Activated effector memory CD4-positive, alpha-beta T cell treated with anti-CD3 and anti-CD28 coated beads, Interleukin-2, amount 50 U/mL, for 16 hours (primary cell): ENCODE measurements around the gene GINS1.

Source experiments
- DNase-seq: peaks from one replicate; pipeline ENCODE4 v3.0.0-alpha.2; 2020

The GINS1 gene

DNA sequence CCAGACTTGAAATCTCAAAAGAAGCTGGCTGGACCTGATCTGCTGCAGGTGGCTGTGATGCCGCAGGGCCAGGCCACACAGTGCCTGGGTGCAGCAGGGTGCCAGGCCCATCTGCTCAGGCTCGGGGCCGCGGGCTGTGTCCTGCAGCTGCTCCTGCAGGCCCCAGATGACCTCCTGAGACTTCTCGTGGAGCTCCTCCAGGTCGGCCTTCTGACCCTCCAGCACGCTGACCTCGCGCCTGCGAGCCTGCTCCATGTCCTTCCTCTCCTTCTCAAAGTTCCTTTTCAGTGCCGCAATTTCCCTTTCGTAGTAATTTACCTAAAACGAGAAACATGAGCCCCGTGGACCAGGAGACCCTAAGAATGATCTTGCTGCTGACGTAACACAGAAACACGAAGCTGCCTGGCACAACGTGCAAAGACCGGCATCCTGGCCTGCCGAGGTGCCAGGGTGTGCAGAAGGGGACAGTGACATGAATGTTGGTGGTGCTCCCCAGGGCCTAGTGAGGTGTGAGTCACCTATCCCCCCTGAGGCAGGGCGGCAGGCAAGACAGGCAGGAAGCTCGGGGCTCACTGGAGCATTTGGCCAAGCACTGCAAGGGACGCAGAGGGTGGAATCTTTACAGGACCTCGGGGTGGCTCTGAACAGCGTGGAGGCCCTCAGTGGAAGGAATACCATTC lies 71.6 kb downstream of the GINS1 start:
- no peak for DNase-seq

DNA sequence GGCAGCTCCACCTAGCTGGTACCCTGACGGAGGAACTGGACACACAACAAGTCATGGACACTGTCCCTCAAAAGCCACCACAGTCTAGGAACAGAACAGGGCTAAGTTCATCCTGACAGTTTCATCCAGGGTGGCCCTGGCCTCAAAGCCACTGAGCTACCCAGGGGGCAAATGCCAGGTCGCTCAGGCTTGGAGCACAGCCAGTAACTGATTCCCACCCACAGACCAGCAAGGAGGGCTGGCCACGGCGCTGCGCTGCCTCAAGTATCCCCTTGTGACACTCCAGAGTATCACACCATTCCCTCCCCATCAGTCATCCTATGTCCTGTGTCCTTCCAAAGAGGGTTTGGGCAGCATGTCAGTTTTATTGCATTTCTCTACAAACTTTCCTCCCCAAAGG lies 72.2 kb downstream of the GINS1 start:
- no peak for DNase-seq

DNA sequence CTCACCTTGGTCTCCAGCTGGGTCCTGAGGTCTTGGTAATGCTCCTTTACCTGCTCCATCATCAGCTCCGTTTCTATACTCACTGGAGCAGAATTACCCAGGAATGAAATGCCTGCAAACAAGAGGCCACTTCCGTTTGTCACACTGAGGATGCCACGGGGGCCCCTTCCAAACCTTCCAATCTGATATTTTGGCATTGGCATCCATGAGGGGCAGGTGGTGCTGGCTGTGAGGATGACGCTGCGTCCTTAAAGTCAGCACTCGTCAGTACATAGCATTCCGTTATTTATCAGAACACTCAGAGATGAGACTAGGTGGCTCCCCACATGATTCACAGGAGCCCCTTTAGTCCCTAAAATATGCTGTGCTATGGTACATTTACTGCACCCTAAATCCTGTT lies 72.7 kb downstream of the GINS1 start:
- DNase-seq = no peak

DNA sequence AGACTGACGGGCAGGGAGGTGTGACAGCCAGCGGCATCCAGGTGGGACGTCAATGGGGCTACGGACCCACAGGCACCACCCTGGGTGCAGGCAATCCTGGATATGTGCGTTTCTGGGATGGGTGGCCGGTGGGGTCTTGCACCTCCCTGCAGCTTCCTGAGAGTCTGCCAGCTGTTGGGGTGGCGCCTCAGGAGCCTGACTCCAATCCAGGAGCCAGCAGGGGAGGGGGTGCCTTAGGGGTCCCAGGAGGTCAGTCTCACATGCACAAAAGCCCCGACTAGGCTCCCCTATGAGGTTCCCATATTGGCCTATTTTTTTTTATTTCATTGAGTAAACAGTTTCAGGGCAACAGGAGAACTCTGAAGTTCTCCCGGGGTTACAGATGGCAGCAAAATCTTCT lies 73.3 kb downstream of the GINS1 start:
- no peak for DNase-seq

DNA sequence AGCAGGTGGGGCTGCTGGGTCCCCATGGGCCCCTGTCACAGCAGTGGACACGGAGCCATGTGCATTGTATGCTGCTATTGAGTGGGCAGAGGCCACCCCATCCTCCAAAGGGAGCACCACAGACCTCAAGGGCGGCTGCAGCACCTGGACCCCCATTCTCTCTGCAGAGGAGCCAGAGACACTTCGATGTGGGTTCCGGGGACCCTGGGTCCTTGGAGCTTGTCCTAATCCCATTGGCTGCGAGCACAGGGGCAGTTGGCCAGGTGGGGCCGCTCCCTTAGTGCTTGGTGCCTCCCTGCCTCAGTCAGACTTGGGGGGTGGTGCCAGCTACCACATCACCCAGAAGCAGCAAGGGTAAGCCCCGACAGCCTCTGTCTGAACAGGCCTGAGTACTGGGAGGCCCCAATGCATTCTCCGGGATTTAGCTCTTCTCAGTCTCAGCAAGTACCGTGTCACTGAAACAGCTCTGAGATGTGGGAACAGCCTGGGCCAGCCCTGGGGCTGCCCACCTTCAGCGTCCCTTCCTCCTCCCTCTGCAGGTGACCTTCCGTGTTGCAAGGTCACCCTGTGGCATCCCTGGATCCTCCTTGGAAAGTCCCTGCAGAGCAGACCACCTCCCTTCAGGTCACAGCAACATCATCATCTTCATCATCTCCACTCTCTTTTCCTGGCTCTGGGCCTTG lies 73.9 kb downstream of the GINS1 start:
- DNase-seq = no peak

DNA sequence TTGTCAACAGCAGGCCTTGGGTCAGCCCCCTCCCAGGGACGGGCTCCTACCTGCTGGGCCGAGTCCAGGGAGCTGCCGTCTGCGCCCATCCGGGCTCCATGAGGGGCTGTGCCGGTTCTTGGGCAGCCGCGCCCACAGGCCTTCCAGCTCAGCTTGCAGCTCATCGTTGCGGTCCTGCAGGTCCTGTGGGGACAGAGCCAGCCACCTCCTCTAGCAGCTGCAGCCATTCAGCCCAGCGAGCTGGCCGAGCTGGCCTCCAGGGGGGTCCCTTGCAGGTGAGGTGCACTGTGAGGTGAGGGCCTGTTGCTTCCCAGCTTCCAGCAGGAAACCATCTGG lies 74.4 kb downstream of the GINS1 start:
- DNase-seq = no peak

DNA sequence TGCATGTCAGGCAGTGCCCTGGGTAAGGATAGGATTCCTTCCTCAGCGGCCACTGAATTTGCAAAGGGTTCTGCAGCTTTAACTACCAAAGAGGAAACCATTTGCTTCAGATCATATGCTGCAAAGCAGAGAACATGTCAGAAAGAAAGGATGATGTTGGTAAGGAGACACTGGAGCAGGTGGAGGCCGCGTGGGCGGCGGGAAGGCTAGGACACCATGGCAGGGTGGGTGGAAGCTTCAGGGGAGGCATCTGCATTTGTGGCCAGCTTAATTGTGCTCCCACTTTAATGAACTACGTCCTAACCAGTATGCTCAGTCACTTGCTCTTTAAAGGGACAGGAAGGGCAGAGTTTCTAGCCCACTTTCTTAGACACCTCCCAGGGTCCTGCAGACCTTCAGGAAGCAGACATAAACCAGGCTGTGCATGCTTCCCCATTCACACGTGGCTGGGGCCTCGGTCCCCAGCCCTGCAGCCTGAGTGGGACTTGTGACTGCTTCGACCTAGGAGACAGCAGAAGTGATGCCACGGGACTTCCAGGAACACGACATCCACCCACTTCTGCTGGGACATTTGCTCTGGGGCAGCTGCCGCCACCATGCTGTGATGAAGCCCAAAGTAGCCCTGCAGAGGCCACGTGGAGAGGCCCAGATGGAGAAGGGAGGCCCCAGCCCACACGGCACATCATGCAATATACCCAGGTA lies 76.1 kb downstream of the GINS1 start:
- no peak for DNase-seq

DNA sequence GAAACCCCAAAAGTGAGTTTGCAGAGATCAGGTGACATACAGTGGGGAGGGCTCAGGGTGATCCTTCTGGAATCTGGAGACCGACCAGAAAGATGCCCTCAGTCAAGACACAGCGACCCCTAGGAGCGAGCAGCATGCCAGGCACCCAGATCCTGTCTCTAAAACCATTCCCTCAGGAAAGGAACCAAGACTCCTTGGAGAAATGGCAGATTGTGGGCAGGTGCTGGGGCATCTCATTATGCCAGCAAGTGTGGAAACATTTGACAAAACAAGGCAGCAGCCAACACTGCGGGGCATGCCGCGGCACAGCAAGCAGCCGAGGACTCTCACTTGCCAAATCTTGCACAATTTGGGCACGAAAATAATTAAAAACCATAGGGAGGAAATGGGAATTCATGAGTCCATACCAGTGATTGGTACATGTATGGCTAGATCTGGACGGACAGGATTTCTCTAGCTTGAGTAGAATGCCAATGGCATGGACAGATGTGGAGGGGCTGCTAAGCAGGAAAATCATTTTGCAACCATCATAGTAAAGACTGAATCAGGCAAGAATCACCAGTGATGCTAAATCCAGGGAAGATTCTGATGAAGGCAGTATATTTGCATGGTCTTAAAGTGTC lies 76.9 kb downstream of the GINS1 start:
- DNase-seq = no peak

DNA sequence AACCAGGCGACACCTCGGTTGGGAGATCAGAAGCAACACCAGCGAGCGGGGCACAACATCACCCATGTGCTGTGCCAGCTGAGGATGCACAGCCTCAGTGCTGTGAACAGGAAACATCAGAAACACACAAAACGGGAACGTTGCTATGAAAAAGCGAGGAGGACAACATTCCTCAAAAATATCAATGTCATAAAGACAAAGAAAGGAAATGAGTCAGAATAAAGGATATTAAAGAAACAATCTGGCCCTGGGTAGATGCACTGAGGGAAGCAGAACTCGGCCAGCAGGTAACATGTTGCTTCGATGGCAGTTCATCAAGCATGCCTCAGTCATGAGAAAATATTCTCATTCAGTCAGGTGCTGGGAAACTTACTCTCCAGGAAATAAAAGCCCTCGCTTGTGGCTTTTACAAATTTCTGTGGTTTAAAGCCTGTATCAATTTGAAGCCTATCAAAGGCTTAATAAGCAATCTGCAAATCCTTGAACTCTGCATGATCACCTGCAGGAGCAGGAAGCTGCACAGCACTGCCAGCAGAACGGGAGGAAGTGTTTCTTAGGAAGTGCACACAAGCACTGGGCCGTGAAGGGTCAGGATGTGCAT lies 77.5 kb downstream of the GINS1 start:
- no peak for DNase-seq

DNA sequence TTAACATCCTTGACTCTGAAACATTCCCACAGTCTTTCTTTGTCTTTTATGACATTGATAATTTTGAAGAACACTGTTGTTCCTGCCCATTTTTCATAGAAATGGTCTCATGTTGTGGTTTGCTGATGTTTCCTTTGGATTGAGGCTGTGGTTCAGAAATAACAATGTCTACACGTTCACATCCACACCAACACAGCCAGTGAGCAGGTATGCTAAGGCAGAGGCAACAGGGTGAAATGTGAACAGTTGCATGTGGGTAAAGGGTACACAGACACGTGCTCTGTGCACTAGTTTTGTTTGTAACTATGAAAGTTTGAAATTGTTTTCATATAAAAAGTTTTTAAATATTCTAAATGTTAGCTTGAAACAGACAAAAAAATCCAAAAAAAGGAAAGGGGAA lies 78.4 kb downstream of the GINS1 start:
- no peak for DNase-seq

DNA sequence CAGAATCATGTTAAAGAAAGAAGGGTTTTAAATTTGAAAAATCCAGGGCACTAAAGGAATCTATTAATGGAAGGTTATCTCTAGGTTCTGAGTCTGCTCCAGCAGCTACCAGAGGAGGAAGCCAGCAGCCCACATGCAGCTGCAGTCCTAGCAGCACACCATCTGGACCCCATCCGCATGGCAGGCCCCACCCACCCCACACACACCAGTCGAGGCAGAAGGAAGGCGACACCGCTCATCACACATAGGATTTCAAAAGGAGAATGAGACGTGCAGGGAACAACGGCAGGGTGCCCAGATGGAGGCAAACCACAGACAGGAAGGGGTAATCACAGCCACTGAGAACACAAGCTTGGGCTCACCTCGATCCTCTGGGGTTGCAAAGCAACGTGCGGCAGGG lies 78.9 kb downstream of the GINS1 start:
- DNase-seq = no peak

DNA sequence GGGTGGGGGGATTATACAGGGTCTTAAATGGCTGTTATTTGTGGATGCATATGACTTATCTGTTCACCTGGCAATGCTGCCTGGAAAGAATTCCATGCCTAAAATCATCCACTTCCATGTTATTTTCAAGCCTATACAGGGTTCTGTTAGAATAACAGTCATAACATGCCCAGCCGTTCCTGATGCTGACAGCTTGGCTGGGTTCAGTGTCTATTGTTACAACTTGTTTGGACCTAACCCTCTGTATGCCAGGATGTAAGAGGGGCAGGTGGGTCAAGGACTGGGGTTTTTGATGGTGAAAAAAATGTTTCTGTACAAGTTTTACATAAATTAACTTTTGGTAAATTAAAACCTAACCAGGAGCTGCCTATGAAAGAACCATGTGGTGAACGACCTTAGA lies 79.8 kb downstream of the GINS1 start:
- DNase-seq = no peak

DNA sequence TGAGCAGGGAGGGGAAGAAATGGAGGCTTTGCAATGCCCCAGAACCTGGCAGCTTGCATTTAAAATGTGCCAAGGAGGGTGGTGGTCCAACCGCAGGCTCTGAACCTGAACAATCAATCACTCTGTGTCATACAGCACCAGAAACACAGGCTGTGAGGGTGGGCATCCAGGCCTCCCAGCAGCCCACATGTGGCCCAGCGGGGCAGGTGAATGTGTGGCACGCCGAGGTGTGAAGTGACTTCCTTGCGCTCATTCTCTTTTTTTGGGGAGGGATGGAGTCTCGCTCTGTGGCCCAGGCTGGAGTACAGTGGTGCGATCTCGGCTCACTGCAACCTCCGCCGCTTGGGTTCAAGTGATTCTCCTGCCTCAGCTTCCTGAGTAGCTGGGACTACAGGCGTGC lies 80.5 kb downstream of the GINS1 start:
- no peak for DNase-seq

DNA sequence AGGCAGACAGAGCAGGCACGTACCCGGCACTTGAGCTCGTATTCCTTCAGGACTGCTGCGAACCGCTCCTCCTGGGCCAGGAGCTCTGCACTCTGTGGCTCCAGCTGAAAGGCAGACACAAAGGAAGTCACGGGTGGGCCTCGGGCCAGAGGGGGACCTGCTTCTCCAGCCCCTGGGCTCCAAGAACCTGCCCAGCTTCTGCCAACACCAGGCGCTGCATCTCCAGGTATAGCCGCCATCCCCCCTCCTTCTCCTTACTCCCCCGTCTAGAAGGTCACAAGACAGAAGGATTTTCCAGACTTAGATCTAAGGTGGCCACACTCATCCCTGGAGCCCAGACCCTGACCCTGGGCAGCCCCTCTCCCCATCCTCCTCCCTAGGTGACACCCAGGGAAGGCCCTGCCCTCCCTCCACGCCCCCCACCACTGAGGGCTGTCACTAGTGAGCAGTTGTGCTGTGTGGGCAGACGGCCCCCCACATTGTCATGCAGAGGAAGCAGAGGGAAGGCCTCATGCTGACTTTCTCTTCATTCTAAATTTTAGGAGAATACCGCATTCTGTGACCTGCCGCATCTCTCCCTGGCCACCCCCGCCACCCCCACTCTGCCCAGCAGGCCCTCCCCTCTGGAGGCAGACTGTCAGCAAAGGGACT lies 81.9 kb downstream of the GINS1 start:
- no peak for DNase-seq

DNA sequence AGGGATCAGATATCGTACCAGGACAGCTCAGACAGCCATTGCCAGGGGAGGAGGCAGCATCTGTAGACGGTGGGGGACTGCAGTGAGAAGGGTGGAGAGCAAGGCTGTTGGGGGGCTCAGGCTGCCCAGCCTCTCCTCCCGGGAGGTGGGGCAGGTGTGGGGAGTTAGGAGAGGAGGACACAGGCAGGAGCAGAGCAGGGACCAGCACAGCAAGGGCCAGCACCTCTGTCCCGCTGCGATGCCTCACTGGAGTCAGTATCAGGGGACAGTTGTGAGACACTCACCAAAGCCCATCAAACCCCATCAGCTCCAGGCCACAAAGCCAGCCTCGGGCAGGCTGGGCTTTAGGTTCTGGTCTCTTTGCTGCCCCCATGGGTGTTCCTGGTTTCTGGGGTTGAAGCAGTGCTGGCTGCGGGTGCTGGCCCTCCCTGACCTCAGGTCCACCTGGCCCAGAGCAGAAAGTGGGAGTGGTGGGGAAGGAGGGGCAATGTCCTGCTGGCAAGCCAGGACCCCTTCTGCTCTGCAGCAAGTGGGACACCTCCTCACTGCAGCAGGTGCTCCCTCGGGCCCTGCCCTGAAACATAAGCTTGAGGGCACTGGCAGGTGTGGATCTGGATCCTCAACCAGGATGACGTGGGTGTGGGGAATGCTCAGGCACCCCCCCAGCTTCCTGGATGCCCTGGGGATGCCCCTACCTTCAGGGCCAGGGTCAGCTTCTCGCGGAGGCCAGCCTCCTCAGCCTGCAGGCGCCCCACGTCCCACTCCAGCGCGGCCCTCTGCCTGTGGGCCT lies 83.4 kb downstream of the GINS1 start:
- no peak for DNase-seq

DNA sequence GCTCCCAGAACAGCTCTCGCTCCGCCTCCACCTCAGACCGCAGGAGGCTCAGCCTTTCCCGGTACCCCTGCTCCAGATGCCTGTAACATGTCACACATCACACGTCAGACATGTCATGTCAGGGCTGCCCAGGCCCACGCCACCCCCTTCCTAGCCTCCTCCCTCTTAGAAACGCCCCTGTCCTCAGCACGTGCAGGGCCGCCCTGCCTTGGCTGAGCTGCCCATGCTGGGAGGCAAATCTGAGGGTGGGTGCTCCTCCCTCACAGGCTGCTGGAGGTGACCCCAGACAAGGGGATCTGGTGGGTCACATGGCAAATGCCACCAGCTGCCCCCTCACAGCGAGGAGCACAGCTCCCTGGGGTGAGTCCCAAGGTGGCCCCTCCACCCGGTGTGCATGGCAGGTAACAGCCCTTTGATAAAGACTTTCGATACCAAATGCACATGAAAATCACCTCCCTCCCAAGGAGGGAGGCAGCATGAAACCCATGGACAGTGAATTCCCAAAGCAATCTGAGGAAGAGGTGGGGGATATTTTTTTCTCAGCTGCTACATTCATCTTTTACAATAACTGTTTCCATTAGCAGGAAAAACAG lies 84.1 kb downstream of the GINS1 start:
- no peak for DNase-seq

DNA sequence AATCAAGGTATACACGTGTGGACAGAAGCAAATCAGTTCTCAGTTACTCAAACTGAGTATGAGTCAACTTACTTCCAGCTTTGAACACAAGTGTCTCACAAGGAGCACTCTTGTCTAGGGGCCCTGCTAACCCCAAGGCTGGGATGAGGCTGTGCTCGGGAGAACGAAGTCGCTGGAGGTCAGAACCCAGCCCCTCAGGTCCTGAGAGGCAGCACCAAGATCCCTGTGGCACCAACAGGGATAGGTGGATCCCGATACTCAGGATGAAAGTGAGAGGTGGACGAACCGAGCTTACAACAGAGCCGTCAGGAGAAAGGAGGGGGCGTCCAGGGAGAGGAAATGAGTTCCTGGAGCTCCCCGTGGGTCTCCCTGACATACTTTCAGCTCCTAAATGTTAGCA lies 85.7 kb downstream of the GINS1 start:
- no peak for DNase-seq

DNA sequence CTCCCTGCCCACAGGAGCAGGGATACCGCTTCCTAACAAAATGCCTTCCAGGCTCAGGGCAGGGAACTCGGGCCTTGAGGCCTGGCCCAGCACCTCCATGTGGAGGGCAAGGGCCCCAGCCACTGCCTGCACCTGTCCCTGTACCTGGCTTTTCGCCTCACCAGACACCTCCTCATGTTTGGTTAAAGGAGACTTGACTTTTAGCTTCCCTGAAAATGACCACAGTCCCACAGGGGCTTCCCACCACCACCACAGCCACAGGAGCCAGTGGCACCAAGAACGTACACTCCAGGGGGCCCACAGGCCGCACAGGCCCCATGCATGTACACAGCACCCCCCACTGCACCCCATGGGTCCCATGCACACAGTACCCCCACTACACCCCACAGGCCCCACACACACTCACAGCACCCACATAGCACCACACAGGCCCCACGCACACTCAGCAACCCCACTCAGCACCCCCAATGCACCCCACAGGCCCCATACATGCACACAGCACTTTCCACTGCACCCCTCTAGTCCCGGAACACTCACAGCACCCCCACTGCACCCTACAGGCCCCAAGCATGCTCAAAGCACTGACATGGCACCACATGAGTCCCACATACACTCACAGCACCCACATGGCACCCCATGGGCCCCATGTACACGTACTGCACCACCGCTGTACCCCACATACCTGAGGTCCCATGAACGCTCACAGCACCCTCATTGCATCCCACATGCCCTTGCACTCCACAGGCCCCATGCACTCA lies 86.5 kb downstream of the GINS1 start:
- DNase-seq = no peak

DNA sequence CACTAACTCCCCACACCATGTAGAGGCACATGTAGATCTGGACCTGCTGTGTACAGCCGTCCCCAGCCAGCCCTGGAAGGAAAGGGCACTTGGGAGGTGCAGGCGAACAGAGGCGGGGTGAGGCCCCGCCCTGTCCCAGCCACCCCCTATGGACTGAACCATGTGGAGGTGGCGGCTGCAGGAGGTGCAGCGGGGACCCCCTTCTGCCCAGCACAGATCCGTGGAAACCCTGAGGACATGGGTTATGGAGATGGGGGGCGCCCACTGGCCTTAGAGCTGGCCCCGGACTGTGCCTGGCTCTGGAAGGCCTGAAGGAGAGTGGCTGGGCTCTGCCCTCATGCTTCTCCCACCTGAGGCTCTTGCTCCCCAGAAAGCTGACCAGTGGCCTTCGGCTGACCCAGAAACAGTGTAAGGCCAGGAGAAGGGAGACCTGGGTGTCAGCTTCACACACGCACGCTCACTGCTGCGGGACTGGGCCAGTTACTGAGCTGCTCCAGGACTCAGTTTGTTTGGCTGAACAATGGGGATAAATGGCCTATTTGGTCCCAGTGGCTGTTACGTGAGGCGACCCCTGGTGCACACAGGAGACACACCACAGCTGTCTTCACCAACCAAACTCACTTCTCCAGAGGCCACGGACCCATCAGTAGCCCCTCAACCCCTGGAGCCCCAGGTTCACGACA lies 87.2 kb downstream of the GINS1 start:
- DNase-seq = no peak

DNA sequence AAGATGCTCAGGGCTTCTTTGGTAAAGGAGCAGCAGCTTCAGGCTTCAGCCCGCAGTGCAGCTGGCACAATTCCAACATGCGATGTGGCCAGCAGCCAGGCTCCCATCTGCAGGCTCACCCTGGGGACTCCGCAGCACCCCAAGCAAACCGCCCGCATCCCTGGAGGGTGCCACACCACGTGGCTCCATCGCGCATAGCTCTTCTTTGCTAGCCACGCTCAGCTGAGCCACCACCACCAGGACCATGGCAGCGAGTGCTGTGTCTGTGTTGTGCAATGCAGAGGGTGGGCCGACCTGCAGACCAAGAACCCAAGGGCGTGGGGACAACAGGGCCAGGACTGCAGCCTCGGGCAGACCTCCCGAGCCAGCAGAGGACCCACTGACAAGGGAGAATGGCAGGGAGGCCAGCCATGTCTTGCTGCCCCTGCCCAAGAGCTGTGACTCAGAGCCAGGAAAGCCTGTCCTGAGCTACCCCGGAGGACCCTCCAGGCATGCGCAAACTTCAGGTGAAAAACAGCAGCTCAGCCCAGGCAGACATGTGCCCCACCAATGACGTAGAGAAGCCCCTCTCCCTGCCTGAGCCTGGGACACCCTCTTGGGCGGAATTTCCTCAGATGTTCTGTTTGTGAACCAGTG lies 87.8 kb downstream of the GINS1 start:
- no peak for DNase-seq
